OCI-LY1 (cell line): Measurements from ENCODE around the gene BMP2K.

Source experiments
- H2AFZ ChIP-seq: fragments of 200-600 bp; sonication (generic), shearing (Covaris generic); 2 replicates; pipeline ENCODE4 v1.6.0; 2014; ENCODE audit warnings: antibody characterized with exemption, mild to moderate bottlenecking, low read length
- H3F3A ChIP-seq: fragments of 200-600 bp; sonication (generic), shearing (Covaris generic); 2 replicates; pipeline ENCODE4 v1.6.0; 2014; ENCODE audit warnings: mild to moderate bottlenecking, antibody characterized with exemption, low read length, moderate library complexity; ENCODE audit not compliant: insufficient read depth
- H3K27ac ChIP-seq: fragments of 200-600 bp; sonication (generic); 2 replicates; pipeline ENCODE4 v1.5.1; 2014; ENCODE audit warnings: low read length, mixed run types, mild to moderate bottlenecking, low read depth; ENCODE audit not compliant: poor library complexity, severe bottlenecking
- H3K27me3 ChIP-seq: fragments of 200-600 bp; sonication (generic); 2 replicates; pipeline ENCODE4 v1.6.0; 2014; ENCODE audit warnings: antibody characterized with exemption, mild to moderate bottlenecking, low read length, moderate library complexity; ENCODE audit not compliant: insufficient read depth
- H3K36me3 ChIP-seq: fragments of 200-600 bp; sonication (generic); 2 replicates; pipeline ENCODE4 v1.6.1; 2014; ENCODE audit warnings: mild to moderate bottlenecking, antibody characterized with exemption, low read length, moderate library complexity, mixed read lengths; ENCODE audit not compliant: insufficient read depth
- H3K4me1 ChIP-seq: fragments of 200-600 bp; sonication (generic); 2 replicates; pipeline ENCODE4 v1.5.1; 2014; ENCODE audit warnings: mild to moderate bottlenecking, low read length, moderate library complexity; ENCODE audit not compliant: insufficient read depth, severe bottlenecking
- H3K4me2 ChIP-seq: fragments of 200-600 bp; sonication (generic), shearing (Covaris generic); 2 replicates; pipeline ENCODE4 v1.6.1; 2014; ENCODE audit warnings: low read length
- H3K4me3 ChIP-seq: fragments of 200-600 bp; sonication (generic); 2 replicates; pipeline ENCODE4 v1.5.1; 2014; ENCODE audit warnings: low read length, low read depth, mild to moderate bottlenecking, mixed read lengths; ENCODE audit not compliant: poor library complexity, severe bottlenecking
- H3K79me2 ChIP-seq: fragments of 200-600 bp; shearing (Covaris generic); 2 replicates; pipeline ENCODE4 v1.6.1; 2016; ENCODE audit warnings: mixed run types, low read length, mixed read lengths; ENCODE audit not compliant: insufficient read depth
- H3K9ac ChIP-seq: fragments of 200-600 bp; sonication (generic), shearing (Covaris generic); 2 replicates; pipeline ENCODE4 v1.6.1; 2014; ENCODE audit warnings: mild to moderate bottlenecking, low read length, mixed read lengths
- H3K9me2 ChIP-seq: fragments of 200-600 bp; sonication (generic), shearing (Covaris generic); 2 replicates; pipeline ENCODE4 v1.6.1; 2014; ENCODE audit warnings: low read depth, mild to moderate bottlenecking, low read length, mixed read lengths
- H3K9me3 ChIP-seq: fragments of 200-600 bp; shearing (Covaris generic); 2 replicates; pipeline ENCODE4 v1.6.1; 2014; ENCODE audit warnings: low read length, mixed read lengths
- H4K20me1 ChIP-seq: fragments of 200-600 bp; sonication (generic), shearing (Covaris generic); 2 replicates; pipeline ENCODE4 v1.6.0; 2016; ENCODE audit warnings: mild to moderate bottlenecking, low read length; ENCODE audit not compliant: insufficient read depth
- CTCF ChIP-seq: fragments of 200-600 bp; sonication (generic), shearing (Covaris generic); IDR thresholded peaks from 2 replicates; pipeline ENCODE4 v1.5.1; 2017; ENCODE audit warnings: mild to moderate bottlenecking, antibody characterized with exemption, low read length, moderate library complexity, mixed read lengths
- EZH2 ChIP-seq: fragments of 200-600 bp; sonication (generic), shearing (Covaris generic); IDR thresholded peaks from 2 replicates; pipeline ENCODE4 v1.8.0; 2017; ENCODE audit warnings: borderline replicate concordance, mixed run types, mild to moderate bottlenecking, antibody characterized with exemption, low read length, moderate library complexity, mixed read lengths

The BMP2K gene

DNA sequence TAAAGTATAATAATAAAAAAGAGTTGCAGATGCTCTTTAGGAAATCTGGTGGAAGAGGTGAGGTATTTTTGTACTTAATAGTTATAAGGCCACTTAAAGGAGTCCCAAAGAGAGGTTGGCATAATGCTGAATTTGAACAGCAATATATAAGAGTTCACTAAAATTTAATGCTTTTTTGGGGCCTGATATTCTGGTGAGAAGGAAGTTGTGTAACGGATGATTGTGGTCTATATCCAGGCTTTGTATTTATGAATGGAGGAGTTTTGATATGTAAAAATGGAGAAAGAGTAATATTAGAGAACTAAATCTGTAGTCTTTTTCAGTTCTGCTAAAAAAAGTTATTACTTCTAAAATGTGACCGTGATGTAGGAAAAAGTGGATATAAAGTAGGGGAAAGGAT, 20.4 kb downstream of the BMP2K start:
- peaks cover 26% of the 10 kb centered on the region for H3K36me3 ChIP-seq
- H3K4me3 ChIP-seq = no peak overlapping the region
- 0 out of 2 replicates have a peak, but pooled peaks cover 3% of the 10 kb centered on the region for H3K9me3 ChIP-seq
- peaks cover 32% of the 10 kb centered on the region for H3K4me1 ChIP-seq
- H3K79me2 ChIP-seq = peaks cover 71% of the 10 kb centered on the region
- no peak overlapping the region for H3K9ac ChIP-seq
- no peak overlapping the region for H3K27ac ChIP-seq
- no peaks in the 10 kb centered on the region for H3F3A ChIP-seq
- H4K20me1 ChIP-seq = 0 out of 2 replicates have a peak, but pooled peaks cover under 1% of the 10 kb centered on the region
- no peaks in the 10 kb centered on the region for H3K27me3 ChIP-seq
- no peak overlapping the region for H3K4me2 ChIP-seq
- TF ChIP-seq EZH2 (no peak), CTCF (no peak)
- no peak overlapping the region for H2AFZ ChIP-seq
- H3K9me2 ChIP-seq = no peaks in the 10 kb centered on the region

DNA sequence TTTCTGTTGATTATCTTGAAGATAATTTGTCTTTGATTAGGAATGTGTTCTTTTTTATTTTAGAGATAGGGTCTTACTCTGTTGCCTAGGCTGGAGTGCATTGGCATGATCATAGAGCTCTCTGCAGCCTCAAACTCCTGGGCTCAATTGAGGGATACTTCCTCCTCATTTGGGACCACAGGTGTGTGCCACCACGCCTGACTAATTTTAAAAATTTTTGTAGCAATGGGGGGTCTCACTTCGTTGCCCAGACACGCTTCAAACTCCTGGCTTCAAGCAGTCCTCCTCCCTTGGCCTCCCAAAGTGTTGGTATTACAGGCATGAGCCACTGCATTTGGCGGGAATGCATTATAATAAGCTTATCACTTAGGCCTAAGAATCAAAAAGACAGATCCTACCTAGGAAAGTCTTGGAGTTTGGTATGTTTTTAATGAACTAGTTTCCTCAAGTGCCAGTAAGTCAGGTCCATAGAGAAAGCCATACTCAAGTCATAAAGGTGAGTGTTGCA, 21.7 kb downstream of the BMP2K start:
- no peak overlapping the region for H3K27ac ChIP-seq
- TF ChIP-seq CTCF = no peak
- no peak for TF ChIP-seq EZH2
- H3K4me3 ChIP-seq = no peak overlapping the region
- no peak overlapping the region for H3K9ac ChIP-seq
- H3K79me2 ChIP-seq = peaks cover 71% of the 10 kb centered on the region
- H3F3A ChIP-seq = no peaks in the 10 kb centered on the region
- H3K9me2 ChIP-seq = no peaks in the 10 kb centered on the region
- H3K9me3 ChIP-seq = 0 out of 2 replicates have a peak, but pooled peaks cover 3% of the 10 kb centered on the region
- H4K20me1 ChIP-seq = peaks cover 3% of the 10 kb centered on the region; the same call in 1 of the 2 replicates
- no peaks in the 10 kb centered on the region for H3K27me3 ChIP-seq
- peaks cover 32% of the 10 kb centered on the region for H3K4me1 ChIP-seq
- H3K4me2 ChIP-seq = no peak overlapping the region
- H3K36me3 ChIP-seq = peaks cover 16% of the 10 kb centered on the region
- no peak overlapping the region for H2AFZ ChIP-seq

- Histone ChIP-seq H2AFZ (no peak overlapping the region), H3K79me2 (peaks cover 78% of the 10 kb centered on the region), H3K4me2 (no peak overlapping the region), H3K9ac (no peak overlapping the region), H3K4me3 (no peak overlapping the region), H3K9me3 (peaks cover 4% of the 10 kb centered on the region; the same call in 1 of the 2 replicates), H3K36me3 (peaks cover 5% of the 10 kb centered on the region), H3K4me1 (peaks cover 32% of the 10 kb centered on the region), H3K27ac (no peak overlapping the region), H4K20me1 (peaks cover 3% of the 10 kb centered on the region; the same call in 1 of the 2 replicates), H3F3A (no peaks in the 10 kb centered on the region), H3K9me2 (no peaks in the 10 kb centered on the region), H3K27me3 (no peaks in the 10 kb centered on the region)
- TF ChIP-seq EZH2 (no peak), CTCF (no peak)
These were observed 23.7 kb downstream of the BMP2K start for GRCh38 chr4:78799551-78800495.
